HG03159 (cell line): ENCODE results near the gene USP34.
"Not testable (repeated sequence)": the region's sequence is repeated elsewhere in the genome, so short reads cannot be mapped to it uniquely, and the experiment has no call there.

ENCODE experiments used
- ATAC-seq: cut with Tn5 transposase; IDR thresholded peaks from one replicate; pipeline ENCODE4 v1.9.1; 2021; ENCODE audit warnings: mild to moderate bottlenecking, moderate library complexity; ENCODE audit not compliant: unreplicated experiment

The USP34 gene

GRCh38 chr2:61254536-61254935, 216.4 kb downstream of the USP34 start:
- ATAC-seq: no peak

GRCh38 chr2:61253136-61253535, 217.8 kb downstream of the USP34 start:
- no peak for ATAC-seq

GRCh38 chr2:61252031-61252430, 218.9 kb downstream of the USP34 start:
- ATAC-seq: no peak

GRCh38 chr2:61249521-61250071, 221.3 kb downstream of the USP34 start:
- ATAC-seq: no peak

- no peak for ATAC-seq
Observed at GRCh38 chr2:61247204-61247812, 223.6 kb downstream of the USP34 start.

GRCh38 chr2:61244694-61245093, 226.2 kb downstream of the USP34 start:
- ATAC-seq: no peak

- no peak for ATAC-seq
Observed at GRCh38 chr2:61241266-61241665, 229.6 kb downstream of the USP34 start.

- ATAC-seq: no peak
Observed at GRCh38 chr2:61238219-61239012, 232.5 kb downstream of the USP34 start.

- ATAC-seq: no peak
Observed at GRCh38 chr2:61235716-61236115, 235.2 kb downstream of the USP34 start.

- ATAC-seq: no peak
Observed at GRCh38 chr2:61233581-61233980, 237.3 kb downstream of the USP34 start.

GRCh38 chr2:61229936-61230335, 241.0 kb downstream of the USP34 start:
- no peak for ATAC-seq

GRCh38 chr2:61222567-61222966, 248.3 kb downstream of the USP34 start:
- no peak for ATAC-seq

GRCh38 chr2:61221819-61222218, 249.1 kb downstream of the USP34 start:
- no peak for ATAC-seq

GRCh38 chr2:61220768-61221167, 250.1 kb downstream of the USP34 start:
- no peak for ATAC-seq

GRCh38 chr2:61218817-61219170, 252.1 kb downstream of the USP34 start:
- no peak for ATAC-seq

- no peak for ATAC-seq
Observed at GRCh38 chr2:61218076-61218816, 252.6 kb downstream of the USP34 start.

- no peak for ATAC-seq
Observed at GRCh38 chr2:61214171-61214570, 256.7 kb downstream of the USP34 start.

- no peak for ATAC-seq
Observed at GRCh38 chr2:61210332-61210981, 260.4 kb downstream of the USP34 start.

GRCh38 chr2:61205132-61205531, 265.8 kb downstream of the USP34 start:
- ATAC-seq: no peak

- no peak for ATAC-seq
Observed at GRCh38 chr2:61196671-61197070, 274.2 kb downstream of the USP34 start.

GRCh38 chr2:61194646-61195045, 276.2 kb downstream of the USP34 start:
- not testable (repeated sequence) for ATAC-seq
